Measurements from ENCODE around the gene VWA7. TPM values are rescaled to one million over a fixed set of nuclear protein-coding genes. Genes with fewer than 3 reads are reported as not detected.

VWA7 gene
- total RNA-seq, 2 donors from 2014 or later: 0.68 to 0.78 TPM

DNA sequence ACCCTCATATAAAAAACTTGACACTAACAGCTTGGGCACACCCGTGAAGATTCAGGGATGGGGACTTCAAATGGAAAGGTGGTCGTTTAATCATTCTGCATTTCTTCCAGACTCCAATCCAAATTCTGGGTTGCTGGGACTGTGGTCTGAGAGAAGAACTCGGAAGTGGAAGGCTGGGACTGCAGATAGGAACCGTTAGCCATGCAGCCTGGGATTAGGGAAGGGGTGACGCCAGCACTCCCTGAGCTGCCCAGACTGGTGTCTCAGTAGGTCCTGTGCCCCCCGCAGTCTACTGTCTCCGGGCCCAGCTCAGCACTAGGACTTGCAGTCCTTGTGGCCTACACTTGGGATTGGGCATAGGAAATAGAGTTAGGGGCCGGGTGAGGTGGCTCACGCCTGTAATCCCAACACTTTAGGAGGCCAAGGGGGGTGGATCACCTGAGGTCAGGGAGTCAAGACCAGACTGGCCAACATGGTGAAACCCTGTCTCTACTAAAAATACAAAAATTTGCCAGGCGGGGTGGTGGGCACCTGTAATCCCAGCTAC is 40.3 kb downstream of the VWA7 start:
- Histone ChIP-seq H3K9me3 (no peaks in the 10 kb centered on the region), H3K27me3 (replicated peaks; ENCODE audit: insufficient read depth) (no peaks in the 10 kb centered on the region), H3K36me3 (peaks cover 19% of the 10 kb centered on the region), H3K27ac (peak overlapping the region; percentile 89 to 96), H3K4me1 (ENCODE audit: control insufficient read depth in 1 of 2, low read depth in 2 of 2) (peaks cover 21 to 46% of the 10 kb centered on the region in 2 donors), H3K4me3 (peak overlapping the region; percentile 92)
- TF ChIP-seq CTCF (IDR thresholded peaks at IDR 0.05): no peak
- DNase-seq (ENCODE audit: low spot score) (no peak), ATAC-seq (ENCODE audit: insufficient number of reproducible peaks, low FRiP score, low read depth) (no peak)

GRCh38 chr6:31736021-31736767 is 40.9 kb downstream of the VWA7 start, which contains the start of gene CLIC1:
Gene CLIC1, minus strand, starts transcription at chr6:31736530. Its CDS starts 230 bp downstream, at chr6:31736300.
- peak; percentile 75 for DNase-seq (ENCODE audit: low spot score)
- peak within 1 kb of the TSS; percentile 92 for H3K4me3 ChIP-seq
- H3K36me3 ChIP-seq: peaks cover 25% of the 10 kb centered on the region
- no peaks in the 10 kb centered on the region for H3K27me3 ChIP-seq (replicated peaks; ENCODE audit: insufficient read depth)
- TF ChIP-seq CTCF (IDR thresholded peaks at IDR 0.05): no peak
- no peaks in the 10 kb centered on the region for H3K9me3 ChIP-seq
- peak; percentile 75 for ATAC-seq (ENCODE audit: insufficient number of reproducible peaks, low FRiP score, low read depth)
- peak within 1 kb of the TSS; percentile 89 to 96 for H3K27ac ChIP-seq
- peaks cover 21 to 46% of the 10 kb centered on the region in 2 donors for H3K4me1 ChIP-seq (ENCODE audit: control insufficient read depth in 1 of 2, low read depth in 2 of 2)

- peak overlapping the region; percentile 92 for H3K4me3 ChIP-seq
- peaks cover 24 to 46% of the 10 kb centered on the region in 2 donors for H3K4me1 ChIP-seq (ENCODE audit: control insufficient read depth in 1 of 2, low read depth in 2 of 2)
- TF ChIP-seq CTCF (IDR thresholded peaks at IDR 0.05): no peak
- peak overlapping the region; percentile 89 to 96 for H3K27ac ChIP-seq
- DNase-seq (ENCODE audit: low spot score) (no peak), ATAC-seq (ENCODE audit: insufficient number of reproducible peaks, low FRiP score, low read depth) (no peak)
- peaks cover 30% of the 10 kb centered on the region for H3K36me3 ChIP-seq
- no peaks in the 10 kb centered on the region for H3K27me3 ChIP-seq (replicated peaks; ENCODE audit: insufficient read depth)
- no peaks in the 10 kb centered on the region for H3K9me3 ChIP-seq
These were observed 42.2 kb downstream of the VWA7 start for GRCh38 chr6:31734821-31735406.

GRCh38 chr6:31734247-31734820 is 42.8 kb downstream of the VWA7 start:
- ATAC-seq (ENCODE audit: insufficient number of reproducible peaks, low FRiP score, low read depth) (no peak), DNase-seq (ENCODE audit: low spot score) (no peak)
- Histone ChIP-seq H3K27me3 (replicated peaks; ENCODE audit: insufficient read depth) (no peaks in the 10 kb centered on the region), H3K36me3 (peaks cover 30% of the 10 kb centered on the region), H3K4me3 (peak overlapping the region; percentile 92), H3K4me1 (ENCODE audit: control insufficient read depth in 1 of 2, low read depth in 2 of 2) (peaks cover 23 to 43% of the 10 kb centered on the region in 2 donors), H3K27ac (peak overlapping the region; percentile 89 to 96), H3K9me3 (no peaks in the 10 kb centered on the region)
- TF ChIP-seq CTCF (IDR thresholded peaks at IDR 0.05): no peak

DNA sequence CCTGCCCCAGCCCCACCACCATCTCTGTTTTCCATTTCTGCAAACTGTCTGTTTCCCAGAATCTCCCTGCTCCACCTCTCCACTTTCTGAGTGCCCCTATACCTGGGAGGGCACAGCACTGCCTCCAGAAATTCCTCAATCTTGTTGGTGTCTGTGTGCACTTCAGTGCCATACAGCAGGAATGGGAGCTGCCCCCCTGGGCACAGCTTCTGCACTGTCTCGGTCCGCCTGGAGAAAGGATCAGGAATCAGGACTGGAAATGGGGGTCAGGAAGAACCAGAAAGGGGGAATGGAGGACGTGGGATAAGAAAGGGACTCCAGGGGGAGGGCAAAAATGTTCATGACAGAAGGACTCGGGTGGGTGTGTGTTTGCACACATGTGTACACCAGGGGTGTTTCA is 43.4 kb downstream of the VWA7 start:
- H3K9me3 ChIP-seq: no peaks in the 10 kb centered on the region
- DNase-seq (ENCODE audit: low spot score) (no peak), ATAC-seq (ENCODE audit: insufficient number of reproducible peaks, low FRiP score, low read depth) (no peak)
- H3K27ac ChIP-seq: peak overlapping the region; percentile 89 to 96
- no peak for TF ChIP-seq CTCF (IDR thresholded peaks at IDR 0.05)
- H3K36me3 ChIP-seq: peaks cover 30% of the 10 kb centered on the region
- H3K27me3 ChIP-seq (replicated peaks; ENCODE audit: insufficient read depth): no peaks in the 10 kb centered on the region
- peaks cover 21 to 40% of the 10 kb centered on the region in 2 donors for H3K4me1 ChIP-seq (ENCODE audit: control insufficient read depth in 1 of 2, low read depth in 2 of 2)
- H3K4me3 ChIP-seq: peak overlapping the region; percentile 92
